ENCODE data around the gene SLC39A11.
"Not testable (repeated sequence)": the region's sequence is repeated elsewhere in the genome, so short reads cannot be mapped to it uniquely, and the experiment has no call there.

SLC39A11 gene

DNA sequence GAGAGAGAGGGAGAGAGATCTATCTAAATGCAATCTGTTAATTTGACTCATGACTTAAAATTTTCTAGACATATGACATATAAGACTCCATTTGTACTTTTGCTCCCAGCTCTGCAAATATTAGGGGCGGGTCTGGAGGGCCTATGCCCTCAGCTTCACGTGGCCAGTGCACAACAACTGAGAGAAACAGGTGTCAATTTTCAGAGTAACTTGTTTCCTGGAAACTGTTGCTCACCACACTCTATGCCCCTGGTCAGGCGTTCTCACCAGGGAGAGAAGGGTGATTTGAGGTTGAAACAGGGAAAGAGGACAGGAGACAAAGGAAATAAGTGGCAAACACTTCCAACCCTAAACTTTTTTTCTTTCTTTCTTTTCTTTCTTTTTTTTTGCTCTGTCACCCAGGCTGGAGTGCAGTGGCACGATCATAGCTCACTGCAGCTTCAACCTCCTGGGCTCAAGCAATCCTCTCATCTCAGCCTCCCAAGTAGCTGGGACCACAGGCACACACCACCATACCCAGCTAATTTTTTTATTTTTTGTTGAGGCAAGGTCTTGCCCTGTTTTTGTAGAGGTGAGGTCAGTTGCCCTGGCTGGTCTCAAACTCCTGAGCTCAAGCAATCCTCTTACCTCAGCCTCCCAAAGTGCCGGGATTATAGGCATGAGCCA, 270.0 kb downstream of the SLC39A11 start:
- DNase-seq, result no peak

DNA sequence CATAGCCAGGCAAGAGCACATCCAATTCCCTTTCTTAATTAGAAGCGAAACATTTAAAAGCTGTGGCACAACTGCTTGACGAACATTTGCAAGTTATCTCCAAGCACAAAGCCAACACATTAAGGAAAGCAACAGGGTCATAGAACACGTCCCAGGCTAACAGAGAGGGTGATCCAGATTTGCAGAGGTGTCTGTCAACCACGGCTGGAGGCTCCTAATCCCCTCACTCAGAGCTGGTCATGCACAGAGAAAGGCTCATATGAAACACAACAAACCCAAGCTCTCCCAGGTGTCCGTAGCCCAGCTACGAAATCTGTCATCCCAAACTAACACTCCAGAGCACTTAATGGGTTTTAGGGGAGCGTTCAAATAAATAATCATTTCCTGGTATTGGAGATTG, 276.1 kb downstream of the SLC39A11 start:
- DNase-seq, result no peak

DNA sequence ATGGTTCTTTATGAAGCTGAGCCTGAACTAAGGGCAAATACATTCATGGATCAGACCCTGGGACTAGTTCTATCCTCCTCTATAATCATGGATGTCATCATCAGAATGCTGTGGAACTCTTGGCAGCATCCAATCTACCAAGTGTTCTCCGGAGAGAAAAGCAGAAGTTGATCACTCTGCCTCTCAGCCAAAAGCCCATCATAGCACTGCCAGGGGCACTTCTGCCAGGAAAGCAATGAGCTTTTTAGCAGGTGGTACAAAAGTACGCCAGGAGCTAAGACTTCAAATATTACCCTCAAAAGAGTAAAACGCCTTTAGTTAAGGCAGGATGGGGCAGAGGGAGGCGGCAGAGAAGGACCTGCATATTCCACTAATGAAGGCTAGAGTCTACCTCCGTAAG, 279.0 kb downstream of the SLC39A11 start:
- no peak for DNase-seq

DNA sequence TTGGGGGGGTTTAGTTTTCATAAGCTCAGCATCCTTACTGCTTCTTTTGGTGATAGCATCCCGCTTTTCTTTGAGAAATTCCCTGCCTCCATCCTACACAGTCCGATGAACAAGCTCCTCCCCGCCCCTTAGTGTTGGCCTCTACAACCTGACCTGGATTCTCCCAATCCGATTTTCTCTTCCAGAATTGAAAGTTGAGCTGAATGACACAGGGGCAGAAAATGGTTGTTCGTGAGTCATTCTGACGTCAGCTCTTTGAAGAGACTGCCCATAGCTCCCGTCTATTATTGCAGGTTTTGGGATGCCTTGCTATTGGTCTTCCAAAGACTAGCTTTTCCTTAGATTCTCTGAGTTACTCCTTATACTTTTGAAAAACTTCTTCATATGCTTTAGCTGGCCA, 279.7 kb downstream of the SLC39A11 start:
- DNase-seq, result no peak

DNA sequence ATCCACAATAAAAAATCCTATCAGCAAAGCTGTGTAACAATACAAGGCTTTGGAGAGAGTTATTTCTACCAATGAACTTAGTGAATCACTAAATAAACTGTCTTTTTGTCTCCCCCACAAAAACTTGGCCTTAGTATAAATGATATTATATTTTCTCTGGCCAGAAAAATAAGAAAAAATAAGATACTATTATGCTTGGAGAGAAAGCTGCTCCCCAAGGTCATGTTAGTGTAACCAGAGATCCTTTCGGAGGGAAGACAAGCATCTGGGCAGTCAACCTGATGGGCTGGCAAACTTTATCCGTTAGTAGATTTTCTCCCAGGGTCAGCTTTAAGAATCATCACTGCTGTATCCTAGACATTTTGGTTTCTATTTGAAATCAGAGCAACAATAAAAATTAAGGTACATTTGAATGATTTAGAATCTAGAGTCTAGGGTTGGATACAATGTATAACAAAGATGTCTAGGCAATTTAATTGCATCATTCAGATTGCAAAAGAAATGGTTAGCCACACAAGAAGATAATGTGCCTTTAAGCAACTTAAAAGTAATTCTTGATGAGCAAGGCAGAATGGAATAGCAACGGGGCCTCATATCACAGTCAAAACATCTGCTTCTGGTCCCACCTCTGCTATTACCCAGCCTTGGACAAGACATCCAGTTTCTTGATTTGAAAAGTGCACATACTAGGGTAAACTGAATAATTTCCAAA, 280.4 kb downstream of the SLC39A11 start:
- no peak for DNase-seq

DNA sequence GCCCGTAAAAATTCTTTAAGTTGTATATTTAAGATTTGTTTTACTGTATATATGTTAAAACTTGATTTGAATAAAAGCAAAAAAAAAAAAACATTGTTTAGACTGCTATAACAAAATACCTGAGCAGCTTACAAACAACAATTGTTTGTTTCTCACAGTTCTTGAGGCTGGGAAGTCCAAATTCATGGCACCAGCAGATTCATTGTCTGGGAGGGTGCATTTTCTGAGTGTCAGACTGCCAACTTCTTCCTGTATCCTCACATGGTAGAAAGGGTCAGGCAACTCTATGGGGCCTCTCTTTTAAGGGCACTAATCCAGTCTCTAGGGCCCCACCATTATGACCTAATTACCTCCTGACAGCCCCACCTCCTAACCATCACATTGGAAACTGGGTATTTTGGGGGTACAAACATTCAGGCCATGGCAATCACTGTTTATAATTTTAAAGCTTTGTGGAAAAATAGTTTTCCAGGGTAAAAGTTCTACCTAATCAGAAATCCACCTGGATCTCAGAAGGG, 281.4 kb downstream of the SLC39A11 start:
- no peak for DNase-seq

DNA sequence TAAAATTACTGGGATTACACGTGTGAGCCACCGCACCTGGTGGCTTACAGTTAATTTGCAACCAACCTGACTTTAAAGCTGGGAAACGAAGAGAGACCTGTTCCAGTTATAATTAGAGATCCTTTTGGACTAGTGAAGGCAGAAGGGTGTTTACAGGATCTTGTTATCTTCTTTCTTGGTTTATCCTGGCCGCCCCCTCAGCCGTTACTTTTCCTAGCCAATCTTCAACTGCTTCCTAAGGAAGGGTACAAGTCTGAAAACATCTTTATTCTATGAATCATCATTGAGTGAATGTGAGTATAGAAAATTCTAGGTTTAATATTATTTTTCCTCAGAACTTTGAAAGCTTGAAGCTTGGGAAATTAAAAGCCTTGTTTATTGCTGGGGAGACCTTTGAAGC, 286.5 kb downstream of the SLC39A11 start:
- no peak for DNase-seq

DNA sequence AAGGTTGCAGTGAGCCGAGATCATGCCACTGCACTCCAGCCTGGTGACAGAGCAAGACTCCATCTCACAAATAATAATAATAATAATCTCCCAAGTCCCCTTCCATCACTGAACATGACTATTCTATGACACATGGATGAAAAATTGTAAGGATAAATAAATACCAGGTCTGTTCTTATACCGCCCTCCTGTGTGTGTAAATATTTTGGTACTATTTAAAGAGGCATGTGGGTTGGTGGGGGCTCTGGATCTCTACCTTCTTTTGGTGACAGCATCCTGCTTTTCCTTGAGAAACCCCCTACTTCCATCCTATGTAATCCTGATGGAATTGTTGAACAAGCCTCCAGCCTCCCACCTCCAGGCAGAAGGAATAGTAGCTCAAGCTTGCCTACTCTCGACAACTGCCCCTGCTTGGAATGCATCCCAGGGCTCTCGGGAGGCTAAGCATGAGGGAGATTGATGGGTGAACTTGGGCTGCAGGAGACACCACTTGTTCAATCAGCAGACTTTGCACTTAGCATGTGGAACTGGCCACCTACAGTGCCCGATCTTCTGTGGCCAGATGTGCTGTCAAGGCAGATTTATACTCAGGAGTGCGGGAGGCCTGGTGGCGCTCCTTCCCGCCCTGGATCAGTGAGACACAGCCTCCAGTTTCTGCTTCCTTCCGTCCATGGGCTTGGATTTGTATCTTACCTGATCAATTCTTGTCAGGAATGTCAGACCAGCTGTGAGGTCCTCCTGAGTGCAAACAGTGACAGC, 287.4 kb downstream of the SLC39A11 start:
- no peak for DNase-seq

DNA sequence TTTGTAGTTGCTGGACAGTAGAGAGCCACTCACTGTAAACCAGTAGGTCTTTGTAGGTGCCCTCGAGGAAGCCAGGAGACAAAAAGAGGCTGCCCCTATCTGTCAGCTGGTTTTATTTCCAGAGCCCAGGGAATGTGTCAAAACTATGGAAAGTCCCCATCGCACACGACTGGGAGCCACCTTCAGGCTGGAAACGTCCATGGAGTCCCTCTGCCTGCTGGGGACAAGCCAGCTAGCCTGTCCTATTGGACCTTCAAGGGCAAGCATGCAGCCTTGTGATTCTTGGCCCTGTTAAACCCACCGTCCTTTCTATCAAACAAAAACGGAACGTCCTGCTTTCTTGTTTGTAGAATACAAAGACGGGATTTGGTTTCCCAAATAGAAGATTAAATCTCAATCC, 289.8 kb downstream of the SLC39A11 start:
- DNase-seq, result no peak

DNA sequence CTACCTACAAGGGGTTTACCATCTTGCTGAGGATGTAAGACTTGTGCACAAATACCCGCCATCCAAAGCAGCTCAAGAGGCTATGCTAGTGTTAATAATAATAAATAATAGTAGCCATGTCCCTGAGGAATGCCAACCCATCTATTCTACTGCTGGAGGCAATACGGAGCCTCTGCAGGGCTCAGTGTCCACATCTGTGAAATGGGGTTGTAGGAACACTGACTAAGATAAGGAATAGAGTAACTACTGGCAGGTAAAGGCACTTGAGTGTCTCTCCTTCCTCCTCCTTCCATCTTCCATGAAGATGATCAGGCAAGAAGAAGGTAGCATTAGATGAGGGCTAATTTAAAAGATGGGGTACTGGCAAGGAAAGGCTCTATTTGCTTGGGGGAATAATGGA, 295.3 kb downstream of the SLC39A11 start:
- DNase-seq, result no peak

DNA sequence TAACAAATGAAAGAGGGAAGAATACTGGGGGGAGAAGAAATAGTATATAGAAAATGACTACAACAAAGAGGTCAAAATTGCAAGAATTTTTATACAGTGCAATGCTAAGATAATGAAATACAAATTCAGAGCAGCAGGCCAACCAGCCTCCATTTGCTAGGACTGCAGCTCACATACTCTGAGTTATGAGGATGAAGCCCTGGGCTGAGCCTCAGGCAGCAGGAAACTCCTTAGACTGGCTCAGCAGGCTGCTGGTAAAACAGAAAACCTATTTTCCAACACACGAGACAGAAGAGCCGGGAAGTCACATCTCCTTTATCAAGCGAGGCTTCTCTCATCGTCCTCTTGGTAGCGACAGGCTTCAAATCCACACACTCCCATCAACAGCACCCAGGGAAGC, 296.5 kb downstream of the SLC39A11 start:
- no peak for DNase-seq

DNA sequence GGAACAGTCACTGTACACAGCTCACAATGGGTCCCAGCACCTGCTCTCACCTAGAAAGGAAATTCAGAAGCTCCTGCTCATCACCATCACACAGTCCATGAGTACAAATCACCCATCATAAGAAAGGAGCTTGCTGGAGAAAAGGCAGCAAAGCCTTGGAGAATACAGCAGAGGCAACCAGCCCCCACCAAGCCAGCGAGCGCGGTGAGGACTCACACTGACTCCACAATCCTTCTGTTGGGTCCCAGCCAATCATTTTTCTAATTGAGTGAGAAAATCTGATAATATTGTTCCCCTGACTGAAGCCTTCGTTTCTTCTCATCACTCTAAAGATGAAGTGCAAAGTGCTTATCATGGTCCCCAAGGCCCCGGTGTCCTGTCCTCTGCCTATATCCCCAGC, 298.3 kb downstream of the SLC39A11 start:
- no peak for DNase-seq

DNA sequence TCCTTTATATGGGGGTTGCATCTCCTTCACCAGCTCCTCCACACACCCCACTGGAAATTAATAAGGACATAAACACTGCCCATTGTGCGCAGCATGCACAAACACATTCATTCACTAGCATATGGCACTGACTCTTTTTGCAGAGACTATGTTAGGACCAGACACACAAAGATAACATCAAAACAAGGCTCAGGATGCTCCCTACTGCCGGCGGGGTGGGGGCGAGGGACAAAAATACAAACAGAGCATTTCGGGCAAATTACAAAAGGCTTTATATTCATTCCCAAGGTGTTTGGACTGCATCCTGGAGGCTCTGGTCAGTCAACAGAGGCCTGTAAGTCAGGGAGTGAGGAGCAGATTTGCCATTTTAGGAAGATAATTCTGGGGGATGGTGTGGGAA, 299.7 kb downstream of the SLC39A11 start:
- DNase-seq, result no peak

DNA sequence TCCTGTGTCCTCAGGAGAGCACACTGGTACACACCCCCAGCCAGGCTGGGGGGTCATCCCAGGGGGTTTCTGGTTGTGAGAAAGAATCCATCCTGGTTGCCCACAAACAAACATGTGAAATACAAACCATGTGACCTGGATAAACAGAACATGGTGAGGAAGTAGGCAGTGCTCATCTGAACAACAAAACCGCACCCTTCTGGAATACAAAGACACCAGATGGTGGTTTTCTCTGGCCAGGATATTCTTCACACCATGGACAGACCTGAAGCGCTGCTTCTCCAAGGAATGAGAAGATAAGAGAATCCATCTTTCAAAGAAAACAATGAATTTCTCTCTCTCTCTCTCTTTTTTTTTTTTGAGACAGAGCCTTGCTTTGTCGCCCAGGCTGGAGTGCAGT, 302.3 kb downstream of the SLC39A11 start:
- no peak for DNase-seq

DNA sequence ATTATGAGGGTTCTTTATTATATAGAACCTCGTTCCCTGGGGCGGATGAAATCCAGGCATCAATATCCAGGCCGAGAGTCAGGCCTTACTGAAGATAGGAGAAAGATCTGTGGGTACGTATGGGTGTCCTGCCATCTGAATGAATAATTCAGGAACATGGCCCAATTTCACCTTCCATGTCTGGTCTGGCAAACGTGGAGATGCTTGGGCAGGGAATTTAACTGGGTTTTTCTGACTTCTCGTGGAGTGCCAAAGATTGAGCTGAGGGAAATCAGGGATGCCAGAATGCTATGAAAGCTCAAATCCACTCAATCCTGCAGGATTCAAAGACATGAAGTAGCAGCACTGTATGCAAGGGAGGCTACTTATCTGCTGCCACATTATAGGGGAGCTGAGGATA, 302.8 kb downstream of the SLC39A11 start:
- DNase-seq, result no peak

DNA sequence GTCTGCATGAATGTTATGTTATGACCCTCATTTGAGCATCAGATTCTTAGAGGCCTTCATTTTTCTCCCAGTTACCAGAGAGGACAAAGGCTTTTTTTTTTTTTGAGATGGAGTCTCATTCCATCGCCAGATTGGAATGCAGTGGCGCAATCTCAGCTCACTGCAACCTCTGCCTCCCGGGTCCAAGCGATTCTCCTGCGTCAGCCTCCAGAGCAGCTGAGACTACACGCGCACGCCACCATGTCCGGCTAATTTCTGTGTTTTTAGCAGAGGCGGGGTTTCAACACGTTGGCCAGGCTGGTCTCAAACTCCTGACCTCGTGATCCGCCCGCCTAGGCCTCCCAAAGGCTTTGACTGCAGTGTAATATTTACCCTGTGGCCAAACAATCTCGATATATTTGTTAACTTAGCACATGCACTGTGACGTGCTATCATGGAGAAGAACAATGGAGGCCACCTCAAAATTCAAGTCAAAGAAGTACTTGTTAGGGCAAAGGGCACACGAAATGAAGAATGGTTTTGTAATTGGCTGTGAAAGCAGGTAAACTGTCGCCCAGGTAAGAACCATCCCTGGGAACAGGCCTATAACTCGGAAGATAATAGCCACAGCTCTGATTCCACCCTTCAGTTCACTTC, 303.4 kb downstream of the SLC39A11 start:
- no peak for DNase-seq

DNA sequence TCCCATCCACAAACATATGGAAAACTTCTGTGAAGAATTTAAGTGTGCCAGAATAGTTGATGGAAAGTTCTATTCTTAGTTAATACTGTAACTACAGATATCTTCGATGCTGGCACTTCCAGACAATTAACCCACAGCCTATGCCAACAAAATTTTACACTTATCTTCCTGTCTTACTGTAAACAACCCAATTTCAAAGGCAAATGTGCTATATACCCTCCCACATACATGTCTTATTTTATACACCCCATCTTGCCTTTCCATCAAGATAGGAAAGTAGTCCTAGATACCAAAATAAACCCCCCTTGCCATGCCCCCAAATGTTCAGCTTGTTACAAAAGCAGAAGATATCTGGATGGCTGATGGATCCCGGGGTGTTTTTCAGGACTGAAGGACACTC, 306.3 kb downstream of the SLC39A11 start:
- no peak for DNase-seq

DNA sequence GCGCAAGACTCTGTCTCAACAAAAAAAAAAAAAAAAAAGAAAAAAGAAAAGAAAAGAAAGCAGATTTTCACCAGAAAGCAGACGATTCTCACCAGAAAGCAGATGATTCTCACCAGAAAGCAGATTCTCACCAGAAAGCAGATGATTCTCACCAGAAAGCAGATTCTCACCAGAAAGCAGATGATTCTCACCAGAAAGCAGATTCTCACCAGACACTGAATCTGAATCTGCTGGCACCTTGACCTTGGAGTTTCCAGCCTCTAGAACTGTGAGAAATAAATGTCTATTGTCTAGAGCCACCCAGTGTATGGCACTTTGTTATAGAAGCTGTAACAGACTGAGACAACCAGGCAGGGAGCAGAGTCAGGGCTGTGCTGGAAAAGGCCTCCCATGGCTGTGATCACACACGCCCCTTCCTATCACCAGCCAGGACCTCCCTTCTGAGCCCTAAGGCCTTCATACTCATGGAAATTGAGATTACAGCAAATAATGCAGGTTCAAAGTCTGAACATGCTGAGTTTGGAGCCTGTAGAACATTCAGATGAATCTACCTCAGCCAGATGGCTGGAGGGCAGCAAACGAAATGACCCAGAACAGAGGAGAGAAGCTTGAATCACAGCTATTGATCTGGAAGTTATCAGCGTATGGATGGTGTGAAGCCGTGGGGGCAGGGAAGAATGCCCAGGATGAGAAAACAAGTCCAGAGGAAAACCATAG, 309.3 kb downstream of the SLC39A11 start:
- DNase-seq, result no peak

DNA sequence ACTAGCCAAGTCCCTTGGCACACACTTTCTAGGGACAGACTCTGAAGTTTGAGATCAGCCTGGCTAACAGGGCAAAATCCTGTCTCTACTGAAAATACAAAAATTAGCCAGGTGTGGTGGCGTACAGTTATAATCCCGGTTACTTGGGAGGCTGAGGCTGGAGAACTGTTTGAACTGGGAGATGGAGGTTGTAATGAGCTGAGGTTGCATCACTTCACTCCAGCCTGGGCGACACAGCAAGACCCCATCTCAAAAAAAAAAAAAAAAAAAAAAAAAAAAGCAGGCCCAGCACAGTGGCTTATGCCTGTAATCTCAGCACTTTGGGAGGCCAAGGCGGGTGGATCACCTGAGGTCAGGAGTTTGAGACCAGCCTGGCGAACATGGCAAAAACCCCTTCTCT, 310.1 kb downstream of the SLC39A11 start:
- not testable (repeated sequence) for DNase-seq

DNA sequence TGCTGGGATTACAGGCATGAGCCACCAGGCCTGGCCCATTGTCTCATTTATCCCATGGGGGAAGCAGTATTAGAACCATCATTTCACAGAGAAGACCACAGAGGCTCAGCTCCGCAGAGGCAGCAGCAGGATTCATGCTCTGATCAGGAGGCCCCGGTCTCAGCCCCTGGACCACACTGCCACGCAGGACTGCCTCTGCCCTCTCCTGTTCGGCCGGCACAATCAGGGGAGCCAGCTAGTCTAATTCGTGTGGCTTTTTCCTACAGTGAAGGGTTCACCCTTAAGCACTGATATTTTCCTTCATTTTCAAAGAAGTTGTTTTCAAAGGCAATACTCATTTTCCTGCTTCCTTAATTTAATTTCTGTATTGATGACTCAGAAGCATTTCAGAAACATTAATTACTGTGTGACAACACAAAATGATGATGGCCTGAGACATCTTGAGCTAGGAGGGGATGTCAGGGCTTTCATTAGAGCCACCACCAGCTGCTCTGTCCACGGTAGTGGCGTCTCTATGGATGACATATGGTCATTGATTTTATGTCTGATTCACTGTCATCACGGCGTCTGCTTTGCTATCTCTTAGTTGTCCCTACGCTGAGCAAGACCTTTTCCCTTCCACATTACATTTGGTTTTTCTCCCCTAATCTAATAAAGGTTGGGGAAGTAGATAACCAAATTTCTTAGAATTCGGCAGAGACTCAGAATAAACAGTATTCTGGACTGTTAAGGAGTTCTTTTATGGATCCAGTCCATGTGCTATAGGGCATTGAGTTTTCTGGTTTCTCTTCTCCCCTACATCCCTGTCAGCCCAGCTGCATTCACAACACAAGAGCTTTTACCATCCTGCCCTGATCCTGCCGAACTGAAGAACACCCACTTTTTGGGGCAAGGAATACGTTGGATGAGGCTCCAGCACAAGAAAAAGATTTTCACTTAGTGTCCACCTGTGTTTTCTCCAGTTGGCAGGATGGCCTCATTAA, 314.0 kb downstream of the SLC39A11 start:
- no peak for DNase-seq

DNA sequence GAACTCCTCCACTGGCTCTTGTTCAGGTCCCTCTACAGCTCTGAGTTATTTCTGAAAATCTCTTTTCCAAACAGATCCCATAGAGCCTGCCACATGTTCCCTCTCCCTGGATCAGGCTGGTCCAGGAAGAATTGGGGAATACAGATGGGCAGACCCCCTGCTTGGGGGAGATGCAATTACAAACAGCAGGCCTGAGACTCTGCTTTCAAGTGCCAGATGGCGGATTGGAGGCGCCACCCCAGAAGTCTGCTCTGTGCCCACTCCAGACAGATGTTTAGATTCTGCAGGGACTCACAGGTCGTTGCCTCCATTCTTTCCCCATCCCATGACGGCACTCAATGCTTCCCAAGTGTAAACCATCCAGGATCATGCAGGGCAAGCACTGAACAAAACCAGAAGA, 316.6 kb downstream of the SLC39A11 start:
- no peak for DNase-seq

DNA sequence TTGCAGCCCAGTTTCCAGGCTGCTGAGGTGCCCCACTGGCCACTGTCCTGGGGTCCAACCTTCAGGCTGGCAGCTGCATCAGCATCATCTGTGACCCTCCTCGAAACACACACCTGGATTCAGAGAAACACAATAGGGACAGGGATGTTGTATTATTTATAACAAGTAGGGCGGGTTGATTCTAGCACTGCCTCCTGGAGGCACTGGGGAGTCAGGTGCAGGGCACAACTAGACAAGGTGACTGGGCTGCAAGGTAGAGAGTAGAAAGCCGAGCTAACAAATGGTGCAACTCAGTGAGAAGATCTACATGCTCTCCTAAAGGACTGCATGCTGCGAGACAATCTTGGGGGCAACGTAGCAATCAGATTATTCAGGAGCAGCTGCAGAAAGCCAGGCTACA, 317.3 kb downstream of the SLC39A11 start:
- DNase-seq, result no peak
